Skeletal muscle satellite cell (primary cell): ENCODE data around the gene PLK3.
A peak's percentile ranks its signal among the peaks of the same experiment; 100 is the strongest.
"Not testable (repeated sequence)": the region's sequence is repeated elsewhere in the genome, so short reads cannot be mapped to it uniquely, and the experiment has no call there.

Experiments used
- H3K27me3 ChIP-seq: 2 replicates; pipeline ENCODE4 v1.7.0; 2013; ENCODE audit warnings: low read length; ENCODE audit not compliant: control insufficient read depth, insufficient read depth
- H3K36me3 ChIP-seq: 2 replicates; pipeline ENCODE4 v1.7.0; 2013; ENCODE audit warnings: mild to moderate bottlenecking, control low read depth, low read length; ENCODE audit not compliant: insufficient read depth
- H3K4me1 ChIP-seq: 2 replicates; pipeline ENCODE4 v1.7.0; 2013; ENCODE audit warnings: low read length; ENCODE audit not compliant: control insufficient read depth, insufficient read depth
- H3K4me2 ChIP-seq: 2 replicates; pipeline ENCODE4 v1.7.0; 2013; ENCODE audit warnings: mild to moderate bottlenecking, low read length
- H3K4me3 ChIP-seq: 2 replicates; pipeline ENCODE4 v1.7.0; 2013; ENCODE audit warnings: low read length
- H3K9ac ChIP-seq: 2 replicates; pipeline ENCODE4 v1.7.0; 2013; ENCODE audit warnings: mild to moderate bottlenecking, low read depth, low read length, moderate library complexity
- H3K9me3 ChIP-seq: replicated peaks from 2 replicates; pipeline ENCODE4 v1.7.0; 2013; ENCODE audit warnings: mild to moderate bottlenecking, control low read depth, low read length

PLK3 gene

DNA sequence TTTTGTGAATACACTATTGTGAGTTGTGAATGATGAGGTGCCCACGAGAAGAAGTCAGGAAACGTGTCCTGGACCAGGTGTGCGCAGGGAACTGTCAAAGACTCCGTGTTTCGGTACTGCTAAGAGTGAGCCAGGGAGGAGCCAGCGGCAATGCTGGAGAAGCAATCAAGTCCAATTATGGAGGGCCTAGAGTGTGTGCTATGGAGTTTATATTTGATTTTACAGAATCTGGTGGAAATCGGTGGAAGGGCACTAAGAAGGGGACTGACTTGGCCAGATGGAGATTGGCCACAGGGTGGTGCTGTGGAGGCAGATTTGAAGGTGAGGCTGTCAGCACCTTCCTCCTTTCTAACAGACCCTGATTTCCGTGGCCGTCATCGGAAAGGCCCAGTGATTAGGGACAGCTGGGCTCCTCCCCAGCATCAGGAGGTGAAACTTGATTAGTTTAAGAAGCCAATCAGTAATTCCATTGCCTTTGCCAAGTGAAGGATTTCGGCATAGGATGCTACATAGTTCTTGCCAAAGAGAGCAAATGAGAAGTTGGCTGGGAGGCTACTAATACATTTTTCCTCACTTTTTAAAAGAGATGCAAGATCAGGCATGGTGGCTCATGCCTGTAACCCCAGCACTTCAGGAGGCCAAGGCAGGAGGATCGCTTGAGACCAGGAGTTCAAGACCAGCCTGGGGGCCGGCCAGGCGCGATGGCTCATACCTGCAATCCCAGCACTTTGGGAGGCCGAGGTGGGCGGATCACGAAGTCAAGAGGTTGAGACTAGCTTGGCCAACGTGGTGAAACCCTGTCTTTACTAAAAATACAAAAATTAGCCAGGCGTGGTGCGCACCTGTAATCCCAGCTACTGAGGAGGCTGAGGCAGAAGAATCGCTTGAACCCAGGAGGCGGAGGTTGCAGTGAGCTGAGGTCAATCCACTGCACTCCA is 35.8 kb downstream of the PLK3 start:
- H3K9ac ChIP-seq = no peak overlapping the region

DNA sequence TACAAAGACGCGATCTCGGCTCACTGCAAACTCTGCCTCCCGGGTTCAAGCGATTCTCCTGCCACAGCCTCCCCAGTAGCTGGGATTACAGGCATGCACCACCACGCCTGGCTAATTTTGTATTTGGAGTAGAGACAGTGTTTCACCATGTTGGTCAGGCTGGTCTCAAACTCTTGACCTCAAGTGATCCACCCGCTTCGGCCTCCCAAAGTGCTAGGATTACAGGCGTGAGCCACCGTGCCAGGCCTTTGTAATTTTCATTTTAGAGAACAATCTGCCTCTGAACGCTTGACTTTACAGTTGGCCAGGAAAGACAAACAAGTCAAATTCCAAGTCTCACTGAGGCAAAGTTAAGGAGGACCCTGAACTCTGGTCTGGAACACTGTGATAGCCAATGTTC is 38.1 kb downstream of the PLK3 start:
- not testable (repeated sequence) for H3K4me2 ChIP-seq, H3K4me3 ChIP-seq, H3K9me3 ChIP-seq, H3K9ac ChIP-seq, H3K4me1 ChIP-seq, H3K27me3 ChIP-seq, H3K36me3 ChIP-seq

More for the DNA sequence above, 35.8 kb downstream of the PLK3 start:
- no peaks in the 10 kb centered on the region for H3K4me1 ChIP-seq
- peak overlapping the region; percentile 63 for H3K4me2 ChIP-seq
- no peak overlapping the region for H3K4me3 ChIP-seq
- H3K36me3 ChIP-seq = no peaks in the 10 kb centered on the region
- H3K9me3 ChIP-seq = no peaks in the 10 kb centered on the region
- H3K27me3 ChIP-seq = no peaks in the 10 kb centered on the region

DNA sequence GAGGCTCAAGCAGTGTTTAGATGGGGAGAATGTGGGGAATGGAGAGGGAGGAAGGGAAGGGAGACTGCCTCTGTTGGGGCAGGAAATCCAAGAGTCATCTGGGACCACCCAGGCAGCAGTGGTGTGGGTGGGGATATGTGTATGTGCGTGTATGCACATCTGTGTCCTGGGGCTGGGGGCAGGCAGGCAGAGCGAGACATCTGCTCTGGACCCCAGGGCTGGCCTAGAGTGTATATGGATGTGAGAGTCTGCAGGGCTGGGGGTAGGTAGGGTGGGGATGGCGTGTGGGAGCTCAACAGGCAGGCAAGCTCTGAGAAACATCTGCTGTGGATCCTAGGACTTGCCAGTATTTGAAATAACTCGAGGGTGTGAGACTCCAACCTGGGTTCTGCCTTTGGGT is 39.4 kb downstream of the PLK3 start:
- Histone ChIP-seq H3K9me3 (no peaks in the 10 kb centered on the region), H3K36me3 (no peaks in the 10 kb centered on the region), H3K4me3 (no peak overlapping the region), H3K9ac (no peak overlapping the region), H3K4me2 (no peak overlapping the region), H3K27me3 (no peaks in the 10 kb centered on the region), H3K4me1 (peaks cover 4% of the 10 kb centered on the region)

DNA sequence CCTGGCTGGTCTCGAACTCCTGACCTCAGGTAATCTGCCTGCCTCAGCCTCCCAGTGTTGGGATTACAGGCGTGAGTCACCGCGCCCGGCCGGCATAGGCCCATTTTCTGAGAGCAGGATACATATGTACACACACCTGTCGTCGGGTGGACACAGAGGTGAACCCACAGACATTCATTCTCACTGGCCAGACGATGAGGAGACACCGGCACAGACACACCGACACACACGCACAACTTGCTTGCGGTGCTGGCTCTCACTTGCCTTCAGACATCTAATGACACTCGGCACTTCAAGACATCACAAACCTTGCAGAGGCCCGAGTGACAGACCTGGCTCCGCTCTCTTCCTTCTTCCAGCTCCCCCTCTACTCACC is 42.3 kb downstream of the PLK3 start:
- H3K9me3 ChIP-seq = no peaks in the 10 kb centered on the region
- peak overlapping the region; percentile 76 for H3K4me3 ChIP-seq
- no peaks in the 10 kb centered on the region for H3K36me3 ChIP-seq
- H3K4me1 ChIP-seq = peaks cover 4% of the 10 kb centered on the region
- H3K27me3 ChIP-seq = no peaks in the 10 kb centered on the region
- peak overlapping the region; percentile 94 for H3K4me2 ChIP-seq
- peak overlapping the region; percentile 71 for H3K9ac ChIP-seq

DNA sequence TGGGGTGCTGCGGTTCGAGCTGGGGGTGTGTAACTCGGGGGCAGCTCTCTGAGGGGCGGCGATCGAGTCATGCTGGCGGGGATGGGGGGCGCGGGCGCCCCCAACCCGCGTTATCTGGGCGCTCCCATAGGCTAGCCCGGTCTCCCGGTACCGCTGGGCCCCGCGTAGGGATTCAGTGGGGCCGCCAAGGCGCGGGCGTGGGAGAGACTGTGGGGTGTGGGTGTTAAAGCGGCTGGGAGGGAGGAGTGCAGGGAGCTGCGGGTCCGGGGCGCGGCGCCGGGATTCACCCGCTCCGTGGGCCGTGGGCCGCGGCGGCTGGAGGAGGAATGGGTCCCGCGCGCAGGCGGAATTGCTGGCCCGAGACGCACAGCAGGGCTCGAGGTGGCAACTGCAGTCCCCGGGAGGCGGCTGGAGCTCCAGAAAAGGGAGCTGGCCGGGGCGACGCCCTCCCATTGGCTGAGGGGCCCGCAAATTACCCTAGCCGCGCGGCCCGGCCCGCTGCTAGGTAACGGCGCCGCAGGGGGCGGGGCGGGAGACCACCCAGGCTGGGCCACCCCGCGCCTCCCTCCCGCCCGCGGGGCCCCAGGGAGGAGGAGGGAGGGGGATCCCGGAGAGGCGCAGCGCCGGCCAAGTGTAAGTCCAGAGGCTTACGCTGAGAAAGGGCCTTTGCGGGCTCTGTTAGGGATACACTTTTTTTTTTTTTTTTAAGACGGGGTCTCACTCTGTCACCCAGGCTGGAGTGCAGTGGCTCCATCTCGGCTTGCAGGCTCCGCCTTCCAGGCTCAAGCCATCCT is 42.9 kb downstream of the PLK3 start, which contains the start of gene PTCH2:
PTCH2 (minus strand) TSS at position 392 of the 794 bp plus-strand sequence; CDS start at position 71, 321 bp downstream.
- Histone ChIP-seq H3K9ac (peak within 1 kb of the TSS; percentile 71), H3K4me1 (peaks cover 4% of the 10 kb centered on the region), H3K4me2 (peak within 1 kb of the TSS; percentile 94), H3K4me3 (peak within 1 kb of the TSS; percentile 76), H3K9me3 (no peaks in the 10 kb centered on the region), H3K36me3 (no peaks in the 10 kb centered on the region), H3K27me3 (no peaks in the 10 kb centered on the region)

DNA sequence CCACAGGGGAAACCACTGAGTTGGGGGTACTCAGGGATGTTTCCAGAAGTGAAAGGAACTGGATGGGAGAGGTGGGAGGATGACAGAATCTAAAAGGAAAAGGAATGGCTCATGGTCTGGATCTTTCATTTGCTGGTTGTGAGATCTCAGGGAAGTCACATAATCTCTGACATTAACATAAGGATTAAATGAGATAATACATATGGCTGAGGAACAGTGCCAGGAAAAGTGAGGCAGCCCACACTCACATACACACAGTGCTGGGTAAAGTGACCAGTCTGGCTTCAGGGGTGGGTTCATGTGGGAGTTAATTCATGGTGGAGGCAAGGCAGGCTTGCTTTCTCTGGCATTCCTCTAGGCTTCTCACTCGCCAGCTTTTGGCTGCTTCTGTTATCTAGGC is 46.8 kb downstream of the PLK3 start:
- Histone ChIP-seq H3K4me1 (peaks cover 4% of the 10 kb centered on the region), H3K4me2 (no peak overlapping the region), H3K27me3 (no peaks in the 10 kb centered on the region), H3K36me3 (no peaks in the 10 kb centered on the region), H3K9ac (no peak overlapping the region), H3K9me3 (no peaks in the 10 kb centered on the region), H3K4me3 (no peak overlapping the region)

DNA sequence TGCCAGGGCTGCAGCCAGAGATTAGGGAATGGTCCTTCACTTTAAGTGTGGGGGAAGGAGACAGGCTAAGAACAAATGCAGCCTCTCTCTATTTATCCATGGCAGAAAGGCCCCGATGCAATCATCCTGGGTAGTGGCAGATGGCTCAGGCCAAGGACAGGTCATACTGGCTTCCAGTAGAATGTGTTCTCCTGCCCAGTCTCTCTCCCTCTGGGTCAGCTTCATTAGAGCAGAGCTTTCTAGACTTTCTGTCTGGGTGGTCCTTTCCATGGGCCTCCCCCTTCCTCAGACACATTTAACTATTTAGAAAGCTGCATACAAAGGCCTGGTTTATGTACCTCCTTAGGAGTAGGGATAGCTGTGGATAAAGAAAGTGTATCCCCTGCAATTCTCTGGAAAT is 47.7 kb downstream of the PLK3 start:
- Histone ChIP-seq H3K4me1 (peaks cover under 1% of the 10 kb centered on the region), H3K4me3 (no peak overlapping the region), H3K27me3 (no peaks in the 10 kb centered on the region), H3K9me3 (no peaks in the 10 kb centered on the region), H3K36me3 (no peaks in the 10 kb centered on the region), H3K9ac (no peak overlapping the region), H3K4me2 (no peak overlapping the region)

DNA sequence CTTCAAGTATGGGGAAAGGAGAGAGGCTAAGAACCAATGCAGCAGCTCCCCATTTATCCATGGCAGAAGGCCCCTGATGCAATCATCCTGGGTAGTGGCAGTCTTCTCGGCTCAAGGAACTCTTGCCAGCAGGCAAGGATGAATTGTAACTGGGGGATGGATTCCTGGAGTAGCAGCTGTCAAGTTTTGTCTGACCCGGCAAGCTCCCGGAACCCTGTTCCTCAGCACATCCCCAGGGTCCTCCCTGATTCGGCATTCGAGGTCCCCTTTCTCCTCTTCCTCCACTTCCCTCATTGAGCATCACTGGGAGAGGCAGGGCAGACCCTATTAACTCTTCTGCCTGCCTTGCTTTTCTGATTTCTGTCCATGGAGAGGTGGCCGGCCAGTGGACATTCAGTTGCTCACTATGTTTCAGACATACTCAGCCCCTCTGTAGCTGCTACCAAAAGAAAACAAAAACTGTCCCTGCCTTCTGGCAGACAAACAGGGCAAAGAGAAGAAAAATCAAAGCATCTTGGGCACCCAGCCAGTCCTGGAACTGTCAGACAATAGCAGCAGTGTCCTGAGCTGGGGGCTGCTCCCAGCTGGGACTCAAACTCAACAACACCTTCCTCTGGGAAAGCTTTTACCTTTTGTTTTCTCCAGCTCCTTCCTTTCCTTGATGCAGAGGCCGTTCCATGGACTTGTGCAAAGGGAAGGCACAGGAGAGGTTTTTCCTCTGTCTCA is 48.4 kb downstream of the PLK3 start:
- Histone ChIP-seq H3K27me3 (no peaks in the 10 kb centered on the region), H3K4me2 (no peak overlapping the region), H3K36me3 (no peaks in the 10 kb centered on the region), H3K4me3 (no peak overlapping the region), H3K9ac (no peak overlapping the region), H3K9me3 (no peaks in the 10 kb centered on the region), H3K4me1 (no peaks in the 10 kb centered on the region)

DNA sequence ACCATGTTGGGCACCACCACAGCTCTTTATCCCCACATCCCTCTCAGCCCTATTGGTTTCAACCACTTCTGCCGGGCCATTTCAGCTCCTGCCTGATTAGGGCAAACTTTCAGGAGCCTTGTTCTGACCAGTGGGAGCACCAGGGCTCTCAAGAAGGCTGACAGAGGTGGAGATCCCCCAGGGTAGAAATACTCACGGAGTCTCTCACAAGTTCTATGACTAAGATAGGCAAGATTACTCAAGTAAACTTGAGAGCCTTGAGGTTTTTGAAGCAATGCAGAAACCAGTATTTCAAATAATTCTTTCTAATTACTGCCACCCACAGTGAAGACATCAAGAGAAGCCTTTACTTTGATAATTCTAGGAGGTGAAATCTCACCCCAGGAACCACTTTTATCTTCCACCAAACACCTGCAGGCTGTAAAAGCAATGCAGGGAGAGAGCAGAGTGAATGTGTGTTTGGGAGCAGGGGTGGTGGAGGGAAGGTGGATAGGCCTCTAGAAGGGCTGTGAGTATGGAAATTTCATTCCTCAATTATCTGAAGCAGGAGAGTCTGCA is 49.5 kb downstream of the PLK3 start:
- H3K9me3 ChIP-seq = no peaks in the 10 kb centered on the region
- no peaks in the 10 kb centered on the region for H3K4me1 ChIP-seq
- H3K9ac ChIP-seq = no peak overlapping the region
- no peaks in the 10 kb centered on the region for H3K36me3 ChIP-seq
- H3K27me3 ChIP-seq = no peaks in the 10 kb centered on the region
- H3K4me3 ChIP-seq = no peak overlapping the region
- no peak overlapping the region for H3K4me2 ChIP-seq

DNA sequence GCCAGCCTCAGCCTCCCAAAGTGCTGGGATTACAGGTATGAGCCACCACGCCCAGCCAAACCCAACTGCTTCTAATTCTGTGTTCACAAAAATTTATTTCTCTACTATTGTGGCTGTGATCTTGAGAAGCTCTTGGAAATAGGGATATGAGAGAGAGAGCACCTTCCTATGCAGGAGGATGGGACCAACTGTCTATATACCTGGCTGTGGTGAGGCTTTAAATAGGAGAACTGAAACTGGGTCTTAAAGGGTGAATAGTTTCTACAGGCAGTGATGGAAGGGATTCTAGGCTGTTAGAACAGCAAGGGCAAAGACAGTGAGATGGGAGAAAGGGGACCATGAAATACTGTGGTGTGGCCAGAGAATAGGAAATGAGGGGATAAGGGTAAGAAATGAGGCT is 51.1 kb downstream of the PLK3 start:
- Histone ChIP-seq H3K27me3 (no peaks in the 10 kb centered on the region), H3K4me2 (no peak overlapping the region), H3K36me3 (no peaks in the 10 kb centered on the region), H3K4me3 (no peak overlapping the region), H3K9ac (no peak overlapping the region), H3K4me1 (no peaks in the 10 kb centered on the region), H3K9me3 (no peaks in the 10 kb centered on the region)

DNA sequence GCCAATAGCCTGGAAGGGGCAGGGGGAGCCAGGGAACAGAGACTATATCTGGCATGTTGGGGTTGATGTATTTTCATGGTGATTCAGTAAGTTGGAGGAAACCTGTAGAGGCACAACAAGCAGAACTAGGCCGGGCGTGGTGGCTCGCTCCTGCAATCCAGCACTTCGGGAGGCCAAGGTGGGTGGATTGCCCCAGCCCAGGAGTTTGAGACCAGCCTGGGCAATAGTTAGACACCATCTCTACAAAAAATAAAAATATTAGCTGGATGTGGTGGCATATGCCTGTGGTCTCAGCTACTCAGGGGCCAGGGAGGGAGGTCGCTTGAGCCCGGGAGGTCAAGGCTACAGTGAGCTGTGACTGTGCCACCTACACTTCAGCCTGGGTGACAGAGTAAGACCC is 53.0 kb downstream of the PLK3 start:
- H3K9me3 ChIP-seq = no peaks in the 10 kb centered on the region
- no peak overlapping the region for H3K9ac ChIP-seq
- H3K36me3 ChIP-seq = peaks cover 5% of the 10 kb centered on the region
- no peaks in the 10 kb centered on the region for H3K27me3 ChIP-seq
- H3K4me2 ChIP-seq = no peak overlapping the region
- no peaks in the 10 kb centered on the region for H3K4me1 ChIP-seq
- no peak overlapping the region for H3K4me3 ChIP-seq
